GM12891 (cell line): ENCODE data around the gene RUNX3.

Source experiments
- POLR2A ChIP-seq: IDR thresholded peaks from 2 replicates; pipeline ENCODE4 v1.6.1; 2011; ENCODE audit warnings: low read depth, low read length, control low read depth
- POLR2AphosphoS5 ChIP-seq: IDR thresholded peaks from 2 replicates; pipeline ENCODE4 v1.6.1; 2011; ENCODE audit warnings: low read depth, low read length, control low read depth
- POU2F2 ChIP-seq: IDR thresholded peaks from 2 replicates; pipeline ENCODE4 v1.6.1; 2011; ENCODE audit warnings: low read depth, mild to moderate bottlenecking, control low read depth, low read length, moderate library complexity
- SPI1 ChIP-seq: IDR thresholded peaks from 2 replicates; pipeline ENCODE4 v1.6.1; 2011; ENCODE audit warnings: low read depth, low read length, control low read depth
- TAF1 ChIP-seq: IDR thresholded peaks from 2 replicates; pipeline ENCODE4 v1.6.1; 2011; ENCODE audit warnings: low read depth, low read length, control low read depth

DNA sequence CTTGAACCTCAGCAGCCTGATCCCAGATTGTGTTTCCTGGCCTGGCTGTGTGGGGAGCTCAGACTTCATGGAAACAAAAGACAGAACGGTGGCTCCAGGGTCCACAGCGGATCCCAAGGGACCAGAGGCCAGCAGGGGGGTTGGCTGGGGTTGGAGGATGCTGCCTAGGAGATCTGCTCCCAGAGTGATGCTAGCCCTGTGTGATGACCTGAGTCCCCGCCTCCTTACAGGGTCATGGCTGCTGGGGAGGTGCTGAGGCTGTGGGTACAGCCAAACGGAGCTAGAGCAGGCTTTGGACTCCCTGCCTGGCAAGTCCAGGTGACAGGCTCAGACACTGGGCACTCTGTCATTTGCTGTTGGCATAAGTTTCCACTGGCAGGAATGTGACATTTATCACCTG lies 11.5 kb upstream of the RUNX3 start:
- TF ChIP-seq POLR2A (no peak), SPI1 (no peak), POLR2AphosphoS5 (no peak), TAF1 (no peak), POU2F2 (no peak)
